HCT116 (cell line): ENCODE measurements around the gene ACADS. TPM values are rescaled to one million over a fixed set of nuclear protein-coding genes. Genes with fewer than 3 reads are reported as not detected.

Experiments
- ATAC-seq: fragments of 200-7000 bp; cut with Tn5 transposase; 2 replicates; pipeline ENCODE4 v1.9.1; 2020; ENCODE audit warnings: mild to moderate bottlenecking, moderate library complexity
- BruUV-seq: library from RNA; stranded (reverse); fragments of 400-500 nt; replicated peaks from 2 replicates; lab custom pipeline; 2021; lab: Mats Ljungman, UMichigan
- CTCF ChIA-PET: fragments of 300-600 bp; sonication (Branson Sonifier 250); formaldehyde crosslinking; loops from one replicate; lab custom pipeline; 2021; ENCODE audit warnings: antibody characterized with exemption; lab: Charles Lee
- POLR2A ChIA-PET: fragments of 300-600, 350-600 bp; sonication (Branson Sonifier 250); formaldehyde crosslinking; loops from one replicate; lab custom pipeline; 2021; ENCODE audit warnings: antibody characterized with exemption; lab: Charles Lee
- RAD21 ChIA-PET, 2 experiments: fragments of 300-600 bp; sonication (Branson Sonifier 250); formaldehyde crosslinking; loops; one replicate each; lab custom pipeline; 2023; ENCODE audit warnings: low total read pairs in 2 of 2; ENCODE audit not compliant: uncharacterized antibody in 2 of 2, unreplicated experiment in 2 of 2, low non-redundant PET in 1 of 2; lab: Charles Lee
- DNase-seq: peaks from one replicate; pipeline ENCODE4 v3.0.0-alpha.2; 2010; ENCODE audit warnings: low read depth, low spot score
- H2AFZ ChIP-seq: fragments of 200-600 bp; shearing (Covaris generic), sonication (generic); 2 replicates; pipeline ENCODE4 v1.6.1; 2017; ENCODE audit warnings: low read depth, mixed run types, mixed read lengths, antibody characterized with exemption, low read length; ENCODE audit not compliant: poor library complexity, severe bottlenecking
- H3K27ac ChIP-seq: 2 replicates; pipeline ENCODE4 v1.5.1; 2012; ENCODE audit warnings: low read depth, low read length
- H3K27me3 ChIP-seq: fragments of 200-600 bp; sonication (generic); 2 replicates; pipeline ENCODE4 v1.6.1; 2016; ENCODE audit warnings: mixed run types, low read length, mixed read lengths; ENCODE audit not compliant: insufficient read depth
- H3K36me3 ChIP-seq, 2 experiments: fragments of 200-500 bp in 1 of 2; fragments of 200-600 bp in 1 of 2; sonication (Bioruptor generic) in 1 of 2; sonication (generic) in 1 of 2; 2 replicates each; pipeline versions ENCODE4 v1.5.1 to v1.6.1; 2014 to 2016; ENCODE audit warnings: low read length in 2 of 2, inconsistent platforms in 1 of 2, mixed read lengths in 1 of 2, mixed run types in 1 of 2; ENCODE audit not compliant: insufficient read depth in 2 of 2, control insufficient read depth in 1 of 2
- H3K4me1 ChIP-seq, 2 experiments: fragments of 200-600 bp in 1 of 2; sonication (generic) in 1 of 2; 2 replicates each; pipeline versions ENCODE4 v1.5.1 to v1.6.1; 2012 to 2017; ENCODE audit warnings: low read length in 2 of 2, inconsistent platforms in 1 of 2, mild to moderate bottlenecking in 1 of 2, mixed read lengths in 1 of 2, mixed run types in 1 of 2, moderate library complexity in 1 of 2; ENCODE audit not compliant: insufficient read depth in 2 of 2, control insufficient read depth in 1 of 2
- H3K4me2 ChIP-seq: fragments of 200-600 bp; sonication (generic); 2 replicates; pipeline ENCODE4 v1.6.1; 2017; ENCODE audit warnings: mixed run types, low read length, mixed read lengths
- H3K4me3 ChIP-seq, 2 experiments: fragments of 200-600 bp in 1 of 2; sonication (generic) in 1 of 2; replicated peaks in 1 of 2; 2 replicates each; pipeline ENCODE4 v1.5.1; 2011 to 2016; ENCODE audit warnings: low read length in 2 of 2, control low read depth in 1 of 2, low read depth in 1 of 2, mild to moderate bottlenecking in 1 of 2, mixed read lengths in 1 of 2, mixed run types in 1 of 2
- H3K79me2 ChIP-seq: fragments of 200-600 bp; sonication (generic); 2 replicates; pipeline ENCODE4 v1.6.1; 2017; ENCODE audit warnings: mild to moderate bottlenecking, mixed run types, low read length, moderate library complexity, mixed read lengths; ENCODE audit not compliant: insufficient read depth
- H3K9ac ChIP-seq: fragments of 200-600 bp; sonication (generic); 2 replicates; pipeline ENCODE4 v1.6.1; 2016; ENCODE audit warnings: low read length, mixed read lengths
- H3K9me2 ChIP-seq: fragments of 200-600 bp; sonication (generic), shearing (Covaris generic); 2 replicates; pipeline ENCODE4 v1.6.1; 2017; ENCODE audit warnings: mixed run types, mild to moderate bottlenecking, moderate library complexity; ENCODE audit not compliant: insufficient read depth
- H3K9me3 ChIP-seq, 2 experiments: fragments of 200-500 bp in 1 of 2; fragments of 200-600 bp in 1 of 2; sonication (Bioruptor generic) in 1 of 2; sonication (generic) in 1 of 2; 2 replicates each; pipeline ENCODE4 v1.6.1; 2014 to 2017; ENCODE audit warnings: low read length in 2 of 2, mixed read lengths in 2 of 2, inconsistent platforms in 1 of 2, low read depth in 1 of 2, mild to moderate bottlenecking in 1 of 2, mixed run types in 1 of 2, moderate library complexity in 1 of 2; ENCODE audit not compliant: control insufficient read depth in 1 of 2, insufficient read depth in 1 of 2
- H4K20me1 ChIP-seq: fragments of 200-600 bp; sonication (generic), shearing (Covaris generic); 2 replicates; pipeline ENCODE4 v1.6.1; 2017; ENCODE audit warnings: mixed run types, mild to moderate bottlenecking, moderate library complexity; ENCODE audit not compliant: insufficient read depth
- EZH2 ChIP-seq: fragments of 200-600 bp; sonication (generic); IDR thresholded peaks from 2 replicates; pipeline ENCODE4 v1.6.1; 2017; ENCODE audit warnings: antibody characterized with exemption, mixed run types
- EZH2phosphoT487 ChIP-seq: fragments of 200-600 bp; IDR thresholded peaks from 2 replicates; pipeline ENCODE4 v1.6.1; 2018; ENCODE audit warnings: antibody characterized with exemption, borderline replicate concordance
- FOSL1 ChIP-seq: IDR thresholded peaks from 2 replicates; pipeline ENCODE4 v1.6.1; 2012; ENCODE audit warnings: low read depth
- MAX ChIP-seq: IDR thresholded peaks from 2 replicates; pipeline ENCODE4 v1.6.1; 2012
- POLR2A ChIP-seq: IDR thresholded peaks from 2 replicates; pipeline ENCODE4 v1.7.0; 2011; ENCODE audit warnings: borderline replicate concordance; ENCODE audit not compliant: insufficient read depth, insufficient read length; ENCODE audit errors: extremely low read depth
- SIN3A ChIP-seq: IDR thresholded peaks from 2 replicates; pipeline ENCODE4 v1.6.1; 2012; ENCODE audit warnings: low read depth
- SRF ChIP-seq: IDR thresholded peaks from 2 replicates; pipeline ENCODE4 v1.6.1; 2012; ENCODE audit warnings: low read depth
- ZFX ChIP-seq: fragments of 450-650 bp; IDR thresholded peaks from 2 replicates; pipeline ENCODE4 v1.6.1; 2017
- ZNF274 ChIP-seq: fragments of 200-500 bp; sonication (Bioruptor generic); IDR thresholded peaks from 2 replicates; pipeline ENCODE4 v1.6.1; 2014; ENCODE audit warnings: mild to moderate bottlenecking, low read depth, low read length, inconsistent platforms
- intact Hi-C: fragments of 100-400 bp; cut with micrococcal nuclease; formaldehyde crosslinking; loops from 2 replicates; pipeline ENCODE4 v1.10.0; 2022
- total RNA-seq: library from RNA; stranded (reverse); gene quantifications from one replicate; pipeline ENCODE4 v1.2.1, GENCODE V29; 2021; ENCODE audit not compliant: unreplicated experiment
- TF ChIP-seq, protein P1 (sequence below), 3 experiments: fragments of 200-600 bp in 1 of 3; sonication (generic) in 1 of 3; IDR thresholded peaks in 2 of 3; conservative IDR thresholded peaks in 1 of 3; 2 replicates each; pipeline ENCODE4 v1.5.1; 2012 to 2017; ENCODE audit warnings: low read depth in 2 of 3, low read length in 2 of 3, antibody characterized with exemption in 1 of 3, borderline replicate concordance in 1 of 3, control low read depth in 1 of 3, mild to moderate bottlenecking in 1 of 3, mixed read lengths in 1 of 3, mixed run types in 1 of 3, moderate library complexity in 1 of 3; ENCODE audit not compliant: insufficient read depth in 1 of 3

ACADS gene
- total RNA-seq, 1 experiment from 2014 or later = 21.4 TPM

DNA sequence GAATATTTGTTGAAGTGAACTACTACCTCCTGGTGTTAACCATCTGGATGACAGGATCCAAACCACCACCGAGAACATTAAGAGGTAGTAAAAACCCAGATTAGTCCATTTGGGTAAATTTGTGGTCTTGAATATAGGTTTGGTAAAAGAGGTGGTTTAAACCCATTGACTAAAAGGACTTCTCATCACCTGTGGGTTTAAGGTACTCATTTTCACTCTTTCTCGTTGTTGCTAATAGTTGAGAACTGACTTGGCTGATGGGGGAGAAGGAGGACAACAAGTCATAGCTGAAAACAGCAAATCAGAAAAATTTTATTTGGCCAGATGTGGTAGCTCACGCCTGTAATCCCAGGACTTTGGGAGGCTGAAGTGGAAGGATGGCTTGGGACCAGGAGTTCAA lies 59.2 kb downstream of the ACADS start:
- BruUV-seq = no TSS peak
- Histone ChIP-seq H3K4me1 (peaks cover 14 to 18% of the 10 kb centered on the region in 2 experiments), H3K79me2 (no peaks in the 10 kb centered on the region), H3K9ac (no peak overlapping the region), H3K4me3 (no peak overlapping the region), H3K4me2 (no peak overlapping the region), H2AFZ (no peak overlapping the region), H3K9me2 (no peaks in the 10 kb centered on the region), H3K9me3 (no peaks in the 10 kb centered on the region), H3K27ac (no peak overlapping the region), H3K36me3 (peaks cover 0 to 3% of the 10 kb centered on the region in 2 experiments; a peak in 1 of 4 replicates), H3K27me3 (no peaks in the 10 kb centered on the region), H4K20me1 (no peaks in the 10 kb centered on the region)
- POLR2A ChIA-PET = no interaction called here
- intact Hi-C loops = no loop called here
- no peak for ATAC-seq
- CTCF ChIA-PET = no interaction called here
- no peak for TF ChIP-seq ZFX
- no peak for TF ChIP-seq FOSL1
- no peak for TF ChIP-seq POLR2A
- no peak for TF ChIP-seq EZH2
- no peak for TF ChIP-seq ZNF274
- TF ChIP-seq MAX = no peak
- no peak for TF ChIP-seq EZH2phosphoT487
- TF ChIP-seq, protein P1, sequence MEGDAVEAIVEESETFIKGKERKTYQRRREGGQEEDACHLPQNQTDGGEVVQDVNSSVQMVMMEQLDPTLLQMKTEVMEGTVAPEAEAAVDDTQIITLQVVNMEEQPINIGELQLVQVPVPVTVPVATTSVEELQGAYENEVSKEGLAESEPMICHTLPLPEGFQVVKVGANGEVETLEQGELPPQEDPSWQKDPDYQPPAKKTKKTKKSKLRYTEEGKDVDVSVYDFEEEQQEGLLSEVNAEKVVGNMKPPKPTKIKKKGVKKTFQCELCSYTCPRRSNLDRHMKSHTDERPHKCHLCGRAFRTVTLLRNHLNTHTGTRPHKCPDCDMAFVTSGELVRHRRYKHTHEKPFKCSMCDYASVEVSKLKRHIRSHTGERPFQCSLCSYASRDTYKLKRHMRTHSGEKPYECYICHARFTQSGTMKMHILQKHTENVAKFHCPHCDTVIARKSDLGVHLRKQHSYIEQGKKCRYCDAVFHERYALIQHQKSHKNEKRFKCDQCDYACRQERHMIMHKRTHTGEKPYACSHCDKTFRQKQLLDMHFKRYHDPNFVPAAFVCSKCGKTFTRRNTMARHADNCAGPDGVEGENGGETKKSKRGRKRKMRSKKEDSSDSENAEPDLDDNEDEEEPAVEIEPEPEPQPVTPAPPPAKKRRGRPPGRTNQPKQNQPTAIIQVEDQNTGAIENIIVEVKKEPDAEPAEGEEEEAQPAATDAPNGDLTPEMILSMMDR (IDR thresholded peaks at IDR 0.05 in 2 of 3, conservative IDR thresholded peaks at IDR 0.05 in 1 of 3; ENCODE audit: borderline replicate concordance in 1 of 3, insufficient read depth in 1 of 3, low read depth in 2 of 3, low read length in 2 of 3) = no peak
- TF ChIP-seq SRF = no peak
- no peak for TF ChIP-seq SIN3A
- RAD21 ChIA-PET = no interaction called here
- no peak for DNase-seq
